HepG2 (cell line): ENCODE measurements around the gene TUBGCP3. TPM values are rescaled to one million over a fixed set of nuclear protein-coding genes. Genes with fewer than 3 reads are reported as not detected.

Experiments used
- CBFB ChIP-seq: sonication (generic); formaldehyde crosslinking; IDR thresholded peaks from 2 replicates; pipeline ENCODE4 v1.4.0; 2020; ENCODE audit warnings: missing genetic modification reagents
- FOXC1 ChIP-seq: sonication (generic); formaldehyde crosslinking; IDR thresholded peaks from 2 replicates; pipeline ENCODE4 v1.8.0; 2022; ENCODE audit warnings: mild to moderate bottlenecking, missing genetic modification reagents, borderline replicate concordance
- HOXA7 ChIP-seq: sonication (generic); formaldehyde crosslinking; IDR thresholded peaks from 2 replicates; pipeline ENCODE4 v1.8.1; 2022; ENCODE audit warnings: mild to moderate bottlenecking, missing genetic modification reagents, moderate library complexity
- ZC3H4 ChIP-seq: sonication (generic); formaldehyde crosslinking; IDR thresholded peaks from 2 replicates; pipeline ENCODE4 v1.4.0; 2020; ENCODE audit warnings: missing genetic modification reagents, borderline replicate concordance
- ZNF407 ChIP-seq: sonication (generic); formaldehyde crosslinking; IDR thresholded peaks from one replicate; pipeline ENCODE4 v1.5.1; 2020; ENCODE audit warnings: mild to moderate bottlenecking, missing genetic modification reagents; ENCODE audit errors: not compliant biosample characterization
- ZNF737 ChIP-seq: sonication (generic); formaldehyde crosslinking; IDR thresholded peaks from 2 replicates; pipeline ENCODE4 v1.5.0; 2020; ENCODE audit warnings: missing genetic modification reagents, mild to moderate bottlenecking, borderline replicate concordance
- polyA plus RNA-seq, 8 experiments: library from polyadenylated mRNA; depleted of rRNA in 3 of 8; stranded (reverse) in 7 of 8; unstranded in 1 of 8; fragments of >200 nt; fragmentation: Illumina TruSeq in 4 of 8; extraction: Trizol in 4 of 8; gene quantifications; 2 replicates each; pipeline versions ENCODE4 v1.2.1 to v1.2.3, GENCODE V29; 2011 to 2016; ENCODE audit warnings: low read depth in 4 of 8, missing spikeins in 1 of 8, mixed read lengths in 1 of 8; ENCODE audit not compliant: insufficient read depth in 1 of 8
- total RNA-seq, 5 experiments: library from RNA; depleted of rRNA; stranded (reverse); fragments of >200 nt; fragmentation: Illumina TruSeq; extraction: Trizol; gene quantifications; 2 replicates each; pipeline ENCODE4 v1.2.3, GENCODE V29; 2016; ENCODE audit warnings: low read depth in 1 of 5

The TUBGCP3 gene
- total and polyA plus RNA-seq, 2 of the 13 experiments (the other 11 are each of a cell fraction or from before 2014, with no cell fraction given), result 12.6 to 15.5 TPM

DNA sequence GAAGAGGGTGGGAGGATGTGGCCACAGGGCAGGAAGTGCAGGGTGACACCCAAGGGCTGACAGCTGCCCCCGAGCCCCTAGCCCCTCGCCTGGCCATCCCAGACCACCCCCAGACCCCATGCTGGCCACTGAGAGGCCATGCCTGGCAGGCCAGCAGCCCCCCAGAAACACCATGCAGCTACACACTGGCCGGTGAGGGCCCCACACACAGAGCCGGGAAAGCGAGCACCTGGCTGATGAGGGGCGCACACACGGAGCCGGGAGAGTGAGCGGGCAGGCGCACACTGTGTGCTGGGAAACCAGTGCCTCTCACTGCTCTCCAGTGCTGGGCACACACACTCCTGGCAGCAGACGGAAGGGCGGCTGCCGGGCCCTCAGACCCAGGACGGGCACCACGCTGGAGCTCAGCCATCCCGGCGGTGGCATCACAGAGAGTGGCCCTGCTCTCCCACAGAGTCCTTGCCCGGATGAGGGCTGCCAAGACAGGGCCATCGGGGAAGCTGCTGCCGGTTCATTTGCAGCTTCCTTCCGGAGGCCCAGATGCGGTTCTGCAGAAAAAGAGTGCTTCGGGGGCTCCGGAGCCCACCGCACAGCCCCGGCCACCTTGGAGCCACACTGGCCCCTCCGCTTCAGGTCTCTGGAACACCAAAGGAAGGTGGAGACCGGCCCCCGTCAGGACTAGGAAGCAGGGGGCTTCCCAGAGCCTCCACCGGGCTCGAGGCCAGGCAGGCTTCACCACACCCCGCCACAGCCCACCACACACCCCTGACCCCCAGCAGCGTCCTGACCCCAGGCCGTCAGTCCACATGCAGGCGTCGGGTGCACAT lies 135.4 kb downstream of the TUBGCP3 start (continued):
- TF ChIP-seq ZNF407 (CRISPR knock-in tag), result no peak
- no peak for TF ChIP-seq CBFB (CRISPR knock-in tag)
- no peak for TF ChIP-seq HOXA7 (CRISPR knock-in tag)
- TF ChIP-seq ZNF737 (CRISPR knock-in tag), result no peak
- no peak for TF ChIP-seq FOXC1
- no peak for TF ChIP-seq ZC3H4
